Bronchial epithelial cell (primary cell): Measurements from ENCODE around the gene SIL1. TPM values are rescaled to one million over a fixed set of nuclear protein-coding genes. Genes with fewer than 3 reads are reported as not detected.
A peak's percentile ranks its signal among the peaks of the same experiment; 100 is the strongest.

Experiments
- DNase-seq: peaks from one replicate; pipeline ENCODE4 v3.0.0-alpha.2; 2010; ENCODE audit warnings: low read depth
- FAIRE-seq: peaks from 2 replicates; lab custom pipeline; 2011; peaks lifted over from hg19 to GRCh38; lab: Jason Lieb, UNC
- H3K27me3 ChIP-seq: 2 replicates; pipeline ENCODE4 v1.5.1; 2011; ENCODE audit warnings: low read length; ENCODE audit not compliant: control insufficient read depth, insufficient read depth
- H3K36me3 ChIP-seq: 2 replicates; pipeline ENCODE4 v1.5.1; 2011; ENCODE audit warnings: low read length; ENCODE audit not compliant: control insufficient read depth, insufficient read depth
- H3K4me3 ChIP-seq: 2 replicates; pipeline ENCODE4 v1.5.1; 2011; ENCODE audit warnings: mild to moderate bottlenecking, low read depth, low read length, control low read depth
- total RNA-seq: library from RNA; depleted of rRNA; stranded (reverse); fragments of >200 nt; gene quantifications from 2 replicates; pipeline ENCODE4 v1.2.1, GENCODE V29; 2014
- TF ChIP-seq, protein P1 (sequence below): IDR thresholded peaks from 2 replicates; pipeline ENCODE4 v1.5.1; 2011; ENCODE audit warnings: mild to moderate bottlenecking, moderate library complexity, low read length, control low read depth, inconsistent platforms; ENCODE audit not compliant: insufficient read depth, severe bottlenecking

The SIL1 gene
- total RNA-seq, 1 donor from 2014 or later: 85.3 TPM

GRCh38 chr5:139068494-139069151 is 129.5 kb downstream of the SIL1 start:
- Histone ChIP-seq H3K4me3 (no peak overlapping the region), H3K27me3 (no peaks in the 10 kb centered on the region), H3K36me3 (no peaks in the 10 kb centered on the region)
- no peak for FAIRE-seq
- DNase-seq: no peak
- TF ChIP-seq, protein P1, sequence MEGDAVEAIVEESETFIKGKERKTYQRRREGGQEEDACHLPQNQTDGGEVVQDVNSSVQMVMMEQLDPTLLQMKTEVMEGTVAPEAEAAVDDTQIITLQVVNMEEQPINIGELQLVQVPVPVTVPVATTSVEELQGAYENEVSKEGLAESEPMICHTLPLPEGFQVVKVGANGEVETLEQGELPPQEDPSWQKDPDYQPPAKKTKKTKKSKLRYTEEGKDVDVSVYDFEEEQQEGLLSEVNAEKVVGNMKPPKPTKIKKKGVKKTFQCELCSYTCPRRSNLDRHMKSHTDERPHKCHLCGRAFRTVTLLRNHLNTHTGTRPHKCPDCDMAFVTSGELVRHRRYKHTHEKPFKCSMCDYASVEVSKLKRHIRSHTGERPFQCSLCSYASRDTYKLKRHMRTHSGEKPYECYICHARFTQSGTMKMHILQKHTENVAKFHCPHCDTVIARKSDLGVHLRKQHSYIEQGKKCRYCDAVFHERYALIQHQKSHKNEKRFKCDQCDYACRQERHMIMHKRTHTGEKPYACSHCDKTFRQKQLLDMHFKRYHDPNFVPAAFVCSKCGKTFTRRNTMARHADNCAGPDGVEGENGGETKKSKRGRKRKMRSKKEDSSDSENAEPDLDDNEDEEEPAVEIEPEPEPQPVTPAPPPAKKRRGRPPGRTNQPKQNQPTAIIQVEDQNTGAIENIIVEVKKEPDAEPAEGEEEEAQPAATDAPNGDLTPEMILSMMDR: no peak

- H3K27me3 ChIP-seq: no peaks in the 10 kb centered on the region
- FAIRE-seq (no peak), DNase-seq (no peak)
- no peaks in the 10 kb centered on the region for H3K36me3 ChIP-seq
- no peak overlapping the region for H3K4me3 ChIP-seq
- TF ChIP-seq, protein P1: no peak
These were observed 130.1 kb downstream of the SIL1 start for GRCh38 chr5:139068060-139068459.

DNA sequence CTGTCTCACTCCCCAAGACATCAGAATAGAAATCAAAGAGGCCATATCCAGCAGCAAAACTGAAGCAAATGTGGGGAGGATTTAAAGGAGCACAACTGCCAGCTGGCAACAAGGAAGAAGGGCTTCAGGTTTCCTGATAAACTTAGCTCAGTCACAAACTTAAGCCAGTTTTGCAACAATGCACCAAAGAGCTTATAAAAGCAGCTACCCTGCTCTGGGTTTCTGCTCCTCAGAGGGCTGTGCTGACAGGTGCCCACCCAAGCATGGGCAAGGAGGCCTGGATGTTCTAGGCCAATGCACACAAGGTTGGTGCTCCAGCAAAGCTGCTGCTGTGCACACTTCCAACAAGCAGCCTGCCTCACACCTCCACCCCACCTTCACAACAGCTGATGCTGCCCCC is 132.9 kb downstream of the SIL1 start:
- FAIRE-seq (no peak), DNase-seq (no peak)
- TF ChIP-seq, protein P1: no peak
- no peaks in the 10 kb centered on the region for H3K27me3 ChIP-seq
- H3K36me3 ChIP-seq: no peaks in the 10 kb centered on the region
- H3K4me3 ChIP-seq: no peak overlapping the region

DNA sequence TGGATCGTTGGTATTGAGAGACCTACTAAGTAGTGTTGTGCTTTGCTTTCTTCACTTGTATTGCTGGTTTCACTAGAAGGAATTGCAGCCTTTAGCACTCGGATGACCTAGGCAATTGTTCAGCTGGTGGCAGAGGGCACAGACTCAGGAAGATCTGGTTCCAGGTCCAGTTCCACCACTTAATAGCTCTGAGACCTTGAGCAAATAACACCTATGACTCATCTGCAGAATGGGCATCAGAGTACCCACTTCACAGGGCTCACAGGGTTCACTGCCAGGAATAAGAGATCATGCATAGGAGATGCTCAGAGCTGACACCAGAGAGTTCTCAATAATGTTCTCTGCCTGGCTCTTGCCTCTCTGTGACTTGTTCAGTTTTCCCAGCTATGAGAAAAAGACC is 133.6 kb downstream of the SIL1 start:
- Histone ChIP-seq H3K4me3 (no peak overlapping the region), H3K36me3 (no peaks in the 10 kb centered on the region), H3K27me3 (no peaks in the 10 kb centered on the region)
- DNase-seq: peak; percentile 60
- TF ChIP-seq, protein P1: no peak
- peak; percentile 13 for FAIRE-seq

- no peak for FAIRE-seq
- no peak overlapping the region for H3K4me3 ChIP-seq
These were observed 134.5 kb downstream of the SIL1 start for GRCh38 chr5:139063664-139064054.

More at GRCh38 chr5:139063664-139064054, 134.5 kb downstream of the SIL1 start:
- TF ChIP-seq, protein P1: no peak
- DNase-seq: no peak
- Histone ChIP-seq H3K27me3 (no peaks in the 10 kb centered on the region), H3K36me3 (no peaks in the 10 kb centered on the region)
